ENCODE measurements around the gene PPP1R3F. TPM values are rescaled to one million over a fixed set of nuclear protein-coding genes. Genes with fewer than 3 reads are reported as not detected.
A peak's percentile ranks its signal among the peaks of the same experiment; 100 is the strongest.

The PPP1R3F gene
- total RNA-seq, 1 donor from 2014 or later = 8.0 TPM

DNA sequence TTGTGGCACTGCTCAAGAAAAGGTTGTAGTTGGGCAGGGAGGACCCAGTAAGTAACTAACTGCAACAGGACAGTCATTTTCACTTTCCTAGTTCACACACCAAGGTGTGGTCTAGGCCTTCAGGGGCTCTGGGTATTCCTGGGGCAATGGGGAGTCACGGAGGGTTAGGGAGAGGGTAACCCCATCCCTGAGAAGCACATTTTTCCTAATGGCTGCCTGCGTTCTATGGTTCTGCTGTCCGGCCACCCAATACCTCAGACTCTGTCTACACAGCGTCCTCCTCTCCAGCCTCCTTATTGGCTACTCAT, 937 bp upstream of the PPP1R3F start:
- Mint-ChIP-seq H3K36me3 (ENCODE audit: low read depth) (no peaks in the 10 kb centered on the region), H3K27ac (ENCODE audit: unreplicated experiment) (peak overlapping the region; percentile 99), H3K9me3 (ENCODE audit: low read depth) (peaks cover 3% of the 10 kb centered on the region), H3K4me1 (ENCODE audit: low read depth) (peaks cover 23% of the 10 kb centered on the region), H3K27me3 (ENCODE audit: low read depth) (no peaks in the 10 kb centered on the region), H3K4me3 (ENCODE audit: unreplicated experiment) (peak overlapping the region; percentile 91)
- TF ChIP-seq, protein P1, sequence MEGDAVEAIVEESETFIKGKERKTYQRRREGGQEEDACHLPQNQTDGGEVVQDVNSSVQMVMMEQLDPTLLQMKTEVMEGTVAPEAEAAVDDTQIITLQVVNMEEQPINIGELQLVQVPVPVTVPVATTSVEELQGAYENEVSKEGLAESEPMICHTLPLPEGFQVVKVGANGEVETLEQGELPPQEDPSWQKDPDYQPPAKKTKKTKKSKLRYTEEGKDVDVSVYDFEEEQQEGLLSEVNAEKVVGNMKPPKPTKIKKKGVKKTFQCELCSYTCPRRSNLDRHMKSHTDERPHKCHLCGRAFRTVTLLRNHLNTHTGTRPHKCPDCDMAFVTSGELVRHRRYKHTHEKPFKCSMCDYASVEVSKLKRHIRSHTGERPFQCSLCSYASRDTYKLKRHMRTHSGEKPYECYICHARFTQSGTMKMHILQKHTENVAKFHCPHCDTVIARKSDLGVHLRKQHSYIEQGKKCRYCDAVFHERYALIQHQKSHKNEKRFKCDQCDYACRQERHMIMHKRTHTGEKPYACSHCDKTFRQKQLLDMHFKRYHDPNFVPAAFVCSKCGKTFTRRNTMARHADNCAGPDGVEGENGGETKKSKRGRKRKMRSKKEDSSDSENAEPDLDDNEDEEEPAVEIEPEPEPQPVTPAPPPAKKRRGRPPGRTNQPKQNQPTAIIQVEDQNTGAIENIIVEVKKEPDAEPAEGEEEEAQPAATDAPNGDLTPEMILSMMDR (IDR thresholded peaks at IDR 0.05) = no peak
- no peak for DNase-seq (ENCODE audit: low spot score)

DNA sequence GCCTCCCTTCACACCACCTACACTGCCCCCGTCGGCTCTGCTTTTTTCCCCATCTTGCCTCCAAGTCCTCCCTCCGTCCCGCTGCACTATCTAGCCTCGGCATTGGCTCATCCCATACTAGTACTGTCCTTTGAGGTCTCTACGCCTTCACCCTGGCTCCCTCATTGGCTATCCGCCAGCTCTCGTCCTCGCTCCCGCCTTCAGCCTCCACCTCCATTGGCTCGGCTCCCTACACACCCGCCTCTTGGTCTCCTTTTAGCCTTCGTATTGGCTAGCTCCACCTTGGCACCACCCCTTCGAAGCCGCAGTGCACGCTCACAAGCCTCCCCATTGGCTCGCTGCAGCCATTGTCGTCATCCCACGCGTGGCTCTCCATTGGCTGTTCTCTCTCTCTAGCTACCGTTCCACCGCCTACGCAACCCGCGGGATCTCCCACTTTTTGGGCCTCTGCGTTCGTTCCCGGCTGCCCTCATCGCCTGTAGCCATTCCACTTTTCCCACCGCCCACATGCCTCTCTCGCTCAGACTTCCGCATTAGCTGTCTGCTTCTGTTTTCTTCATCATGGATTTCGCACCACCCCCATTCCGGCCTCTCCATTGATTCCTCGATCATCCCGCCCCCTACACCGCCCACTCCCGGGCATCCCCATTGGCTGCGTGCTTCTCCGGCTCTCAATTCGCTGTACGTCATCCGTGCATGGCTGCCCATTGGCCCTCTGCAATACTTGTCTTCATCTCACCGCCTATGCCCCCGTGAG, 405 bp upstream of the PPP1R3F start:
- H3K9me3 Mint-ChIP-seq (ENCODE audit: low read depth) = peaks cover 3% of the 10 kb centered on the region
- H3K27ac Mint-ChIP-seq (ENCODE audit: unreplicated experiment) = peak overlapping the region; percentile 99
- H3K27me3 Mint-ChIP-seq (ENCODE audit: low read depth) = no peaks in the 10 kb centered on the region
- peak; percentile 98 for DNase-seq (ENCODE audit: low spot score)
- H3K4me1 Mint-ChIP-seq (ENCODE audit: low read depth) = peaks cover 23% of the 10 kb centered on the region
- TF ChIP-seq, protein P1 (IDR thresholded peaks at IDR 0.05) = no peak
- H3K4me3 Mint-ChIP-seq (ENCODE audit: unreplicated experiment) = peak overlapping the region; percentile 91
- H3K36me3 Mint-ChIP-seq (ENCODE audit: low read depth) = no peaks in the 10 kb centered on the region

DNA sequence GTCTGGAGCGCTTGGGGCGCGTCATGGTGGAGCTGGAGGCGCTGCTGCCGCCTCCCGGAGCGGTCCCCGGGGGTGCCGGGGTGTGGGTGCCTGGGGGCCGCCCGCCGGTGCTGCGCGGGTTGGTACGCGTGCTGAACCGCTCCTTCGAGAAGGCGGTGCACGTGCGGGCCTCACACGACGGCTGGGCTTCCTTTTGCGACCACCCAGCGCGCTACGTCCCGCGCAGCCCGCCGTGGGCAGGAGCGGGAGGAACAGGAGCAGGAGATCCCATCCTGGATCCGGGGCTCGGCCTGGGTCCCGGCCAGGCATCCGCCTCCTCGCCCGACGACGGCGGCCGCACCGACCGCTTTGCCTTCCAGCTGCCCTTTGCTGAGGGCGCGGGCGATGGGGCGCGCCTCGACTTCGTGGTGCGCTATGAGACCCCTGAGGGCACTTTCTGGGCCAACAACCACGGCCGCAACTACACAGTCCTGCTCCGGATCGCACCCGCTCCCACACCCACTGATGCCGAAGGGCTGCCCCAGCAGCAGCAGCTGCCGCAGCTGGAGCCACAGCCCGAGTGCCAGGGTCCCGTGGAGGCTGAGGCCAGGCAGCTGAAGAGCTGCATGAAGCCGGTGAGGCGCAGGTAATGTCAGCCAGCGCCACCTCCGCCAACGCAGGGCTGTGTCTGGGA, 792 bp downstream of the PPP1R3F start:
- TF ChIP-seq, protein P1 (IDR thresholded peaks at IDR 0.05) = no peak
- no peak overlapping the region for H3K27ac Mint-ChIP-seq (ENCODE audit: unreplicated experiment)
- peaks cover 23% of the 10 kb centered on the region for H3K4me1 Mint-ChIP-seq (ENCODE audit: low read depth)
- peak; percentile 89 for DNase-seq (ENCODE audit: low spot score)
- H3K9me3 Mint-ChIP-seq (ENCODE audit: low read depth) = peaks cover 3% of the 10 kb centered on the region
- peak overlapping the region; percentile 59 for H3K4me3 Mint-ChIP-seq (ENCODE audit: unreplicated experiment)
- no peaks in the 10 kb centered on the region for H3K27me3 Mint-ChIP-seq (ENCODE audit: low read depth)
- H3K36me3 Mint-ChIP-seq (ENCODE audit: low read depth) = no peaks in the 10 kb centered on the region

DNA sequence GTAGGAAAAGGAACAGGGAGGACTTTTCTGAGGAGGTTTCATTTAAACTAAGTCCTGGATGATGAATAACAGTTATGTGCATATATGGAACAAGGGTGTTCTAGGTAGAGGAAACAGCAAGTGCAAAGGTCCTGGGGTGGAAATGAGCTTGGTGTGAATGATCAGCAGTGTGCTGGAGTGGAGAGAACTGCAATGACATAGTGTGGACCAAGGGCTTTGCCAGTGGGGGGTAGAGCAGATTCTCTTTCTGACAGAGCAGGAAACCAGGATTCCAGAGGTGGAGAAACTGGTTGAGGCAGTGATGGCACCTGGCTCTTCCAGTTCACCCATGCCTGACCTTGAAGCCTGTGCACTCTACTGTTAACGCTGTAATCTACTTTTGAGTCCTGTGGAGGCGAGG, 1.7 kb downstream of the PPP1R3F start:
- H3K27ac Mint-ChIP-seq (ENCODE audit: unreplicated experiment) = peak overlapping the region; percentile 60
- DNase-seq (ENCODE audit: low spot score) = no peak
- H3K27me3 Mint-ChIP-seq (ENCODE audit: low read depth) = no peaks in the 10 kb centered on the region
- peaks cover 23% of the 10 kb centered on the region for H3K4me1 Mint-ChIP-seq (ENCODE audit: low read depth)
- peak overlapping the region; percentile 59 for H3K4me3 Mint-ChIP-seq (ENCODE audit: unreplicated experiment)
- peaks cover 3% of the 10 kb centered on the region for H3K9me3 Mint-ChIP-seq (ENCODE audit: low read depth)
- TF ChIP-seq, protein P1 (IDR thresholded peaks at IDR 0.05) = no peak
- no peaks in the 10 kb centered on the region for H3K36me3 Mint-ChIP-seq (ENCODE audit: low read depth)

DNA sequence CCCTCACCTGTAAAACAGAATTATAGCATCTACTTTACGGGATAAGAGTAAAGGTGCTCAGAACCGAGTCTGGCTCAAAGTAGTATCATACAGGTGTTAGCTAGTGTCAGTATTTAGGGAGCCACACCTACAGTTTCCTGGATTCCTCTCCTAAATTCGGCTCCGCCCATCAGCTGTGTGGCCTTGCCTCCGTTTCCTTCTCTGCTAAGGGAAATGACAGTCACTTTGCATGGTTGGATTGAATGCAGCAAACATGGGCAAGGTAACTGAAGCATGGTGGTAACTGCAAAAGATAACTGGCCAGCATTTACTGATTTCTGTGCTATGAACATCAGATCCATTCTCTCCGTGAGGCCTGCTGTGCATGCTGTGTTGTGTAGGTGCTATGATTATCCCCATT, 2.8 kb downstream of the PPP1R3F start:
- Mint-ChIP-seq H3K4me1 (ENCODE audit: low read depth) (peaks cover 23% of the 10 kb centered on the region), H3K9me3 (ENCODE audit: low read depth) (peaks cover 3% of the 10 kb centered on the region), H3K27me3 (ENCODE audit: low read depth) (no peaks in the 10 kb centered on the region), H3K4me3 (ENCODE audit: unreplicated experiment) (no peak overlapping the region), H3K27ac (ENCODE audit: unreplicated experiment) (no peak overlapping the region), H3K36me3 (ENCODE audit: low read depth) (no peaks in the 10 kb centered on the region)
- TF ChIP-seq, protein P1 (IDR thresholded peaks at IDR 0.05) = no peak
- peak; percentile 17 for DNase-seq (ENCODE audit: low spot score)

Data from chondrocyte (in vitro differentiated cells).